HepG2 (cell line): Measurements from ENCODE around the gene CISH. TPM values are rescaled to one million over a fixed set of nuclear protein-coding genes. Genes with fewer than 3 reads are reported as not detected.

ENCODE experiments used
- ATAC-seq: fragments of 200-7000 bp; cut with Tn5 transposase; 3 replicates; pipeline ENCODE4 v1.9.1; 2020; ENCODE audit warnings: mild to moderate bottlenecking, moderate library complexity
- BruUV-seq: library from RNA; stranded (reverse); fragments of 400-500 nt; replicated peaks from 2 replicates; lab custom pipeline; 2021; lab: Mats Ljungman, UMichigan
- CTCF ChIA-PET: fragments of 300-600 bp; formaldehyde crosslinking; extraction: SDS; loops from one replicate; lab custom pipeline; 2021; ENCODE audit warnings: low total read pairs, inconsistent platforms, low intra/inter-chr PET ratio; lab: Yijun Ruan, JAX
- POLR2A ChIA-PET: fragments of 350-600 bp; sonication (Branson Sonifier 250); formaldehyde crosslinking; loops from one replicate; lab custom pipeline; 2020; ENCODE audit warnings: antibody characterized with exemption, inconsistent platforms; lab: Yijun Ruan, JAX
- DNase-seq: peaks from one replicate; pipeline ENCODE4 v3.0.0-alpha.2; 2015; ENCODE audit warnings: low spot score
- FAIRE-seq: peaks from 3 replicates; lab custom pipeline; 2011; peaks lifted over from hg19 to GRCh38; lab: Jason Lieb, UNC
- H2AFZ ChIP-seq: one replicate; pipeline ENCODE4 v1.6.1; 2011; ENCODE audit warnings: low read length, inconsistent platforms
- H3K27ac ChIP-seq: fragments of 300-600 bp; 3 replicates; pipeline ENCODE4 v1.8.0; 2011; ENCODE audit warnings: mixed run types, mild to moderate bottlenecking, mixed read lengths, low read length, inconsistent platforms; ENCODE audit not compliant: insufficient read depth; ENCODE audit errors: extremely low read length
- H3K27me3 ChIP-seq, 2 experiments: fragments of 200-600 bp in 1 of 2; 2 replicates in 1 of 2; 3 replicates in 1 of 2; pipeline versions ENCODE4 v1.6.0 to v1.8.0; 2011; ENCODE audit warnings: low read length in 2 of 2, mild to moderate bottlenecking in 2 of 2, moderate library complexity in 2 of 2, inconsistent platforms in 1 of 2; ENCODE audit not compliant: insufficient read depth in 2 of 2, control insufficient read depth in 1 of 2
- H3K36me3 ChIP-seq, 2 experiments: fragments of 200-600 bp in 1 of 2; replicated peaks in 1 of 2; 2 replicates in 1 of 2; 3 replicates in 1 of 2; pipeline versions ENCODE4 v1.5.1 to v1.8.0; 2011; ENCODE audit warnings: low read length in 2 of 2, inconsistent platforms in 1 of 2; ENCODE audit not compliant: insufficient read depth in 2 of 2, control insufficient read depth in 1 of 2
- H3K4me1 ChIP-seq: 2 replicates; pipeline ENCODE4 v1.5.1; 2012; ENCODE audit warnings: low read length, inconsistent platforms; ENCODE audit not compliant: insufficient read depth
- H3K4me2 ChIP-seq: 2 replicates; pipeline ENCODE4 v1.6.0; 2011; ENCODE audit warnings: low read depth, low read length, inconsistent platforms
- H3K4me3 ChIP-seq, 3 experiments: fragments of 200-600 bp in 1 of 3; sonication (generic), shearing (Covaris generic) in 1 of 3; replicated peaks in 1 of 3; 2 replicates each; pipeline ENCODE4 v1.5.1; 2011 to 2016; ENCODE audit warnings: low read length in 3 of 3, inconsistent platforms in 2 of 3, low read depth in 2 of 3, mild to moderate bottlenecking in 2 of 3, control low read depth in 1 of 3, mixed read lengths in 1 of 3; ENCODE audit not compliant: insufficient read depth in 1 of 3
- H3K79me2 ChIP-seq: one replicate; pipeline ENCODE4 v1.6.1; 2011; ENCODE audit warnings: low read length, inconsistent platforms; ENCODE audit not compliant: insufficient read depth
- H3K9ac ChIP-seq: 2 replicates; pipeline ENCODE4 v1.6.0; 2011; ENCODE audit warnings: mild to moderate bottlenecking, low read depth, low read length, inconsistent platforms; ENCODE audit not compliant: insufficient read depth
- H3K9me3 ChIP-seq: 2 replicates; pipeline ENCODE4 v1.5.1; 2012; ENCODE audit warnings: mild to moderate bottlenecking, low read length
- H4K20me1 ChIP-seq: 2 replicates; pipeline ENCODE4 v1.6.0; 2011; ENCODE audit warnings: inconsistent platforms, mild to moderate bottlenecking, low read length, moderate library complexity; ENCODE audit not compliant: insufficient read depth
- ATRX ChIP-seq: sonication (generic); formaldehyde crosslinking; IDR thresholded peaks from 2 replicates; pipeline ENCODE4 v1.4.0; 2020; ENCODE audit warnings: missing genetic modification reagents, borderline replicate concordance
- FOXK1 ChIP-seq: sonication (generic); formaldehyde crosslinking; IDR thresholded peaks from 2 replicates; pipeline ENCODE4 v1.4.0; 2020; ENCODE audit warnings: low read depth, missing genetic modification reagents, borderline replicate concordance
- SMAD1 ChIP-seq: sonication (generic); formaldehyde crosslinking; IDR thresholded peaks from 2 replicates; pipeline ENCODE4 v1.4.0; 2020; ENCODE audit warnings: missing genetic modification reagents, low read depth, mild to moderate bottlenecking, borderline replicate concordance
- SRSF9 ChIP-seq: fragments of 200-400 bp; formaldehyde crosslinking; IDR thresholded peaks from 2 replicates; pipeline ENCODE4 v1.6.1; 2018; ENCODE audit warnings: borderline replicate concordance, mild to moderate bottlenecking, low read depth, low read length; ENCODE audit not compliant: insufficient read depth, poor library complexity, severe bottlenecking
- TMF1 ChIP-seq: sonication (generic); formaldehyde crosslinking; IDR thresholded peaks from 2 replicates; pipeline ENCODE4 v1.8.1; 2022; ENCODE audit warnings: low read depth, missing genetic modification reagents
- ZMYM2 ChIP-seq: sonication (generic); formaldehyde crosslinking; IDR thresholded peaks from 2 replicates; pipeline ENCODE4 v1.8.0; 2022; ENCODE audit warnings: mild to moderate bottlenecking, missing genetic modification reagents
- ZNF207 ChIP-seq: fragments of 450-650 bp; IDR thresholded peaks from 2 replicates; pipeline ENCODE4 v1.6.1; 2016; ENCODE audit warnings: antibody characterized with exemption, borderline replicate concordance
- ZNF230 ChIP-seq: sonication (generic); formaldehyde crosslinking; IDR thresholded peaks from 2 replicates; pipeline ENCODE4 v1.4.0; 2020; ENCODE audit warnings: mild to moderate bottlenecking, missing genetic modification reagents
- WGBS: methylation state at CpG from one replicate; pipeline ENCODE4 v1.1.6; 2017; ENCODE audit warnings: low lambda C conversion rate; 5-methylcytosine and 5-hydroxymethylcytosine counted together
- in situ Hi-C: cut with HindIII; loops from 2 replicates; pipeline ENCODE4 v1.10.0; 2017; ENCODE audit warnings: low pct_unique_long_range_greater_than_20kb; ENCODE audit not compliant: extremely low pct_ligation_motif_present
- intact Hi-C: fragments of 100-400 bp; cut with micrococcal nuclease; formaldehyde crosslinking; loops from one replicate; pipeline ENCODE4 v1.10.0; 2022; ENCODE audit not compliant: unreplicated experiment
- polyA plus RNA-seq, 8 experiments: library from polyadenylated mRNA; depleted of rRNA in 3 of 8; stranded (reverse) in 7 of 8; unstranded in 1 of 8; fragments of >200 nt; fragmentation: Illumina TruSeq in 4 of 8; extraction: Trizol in 4 of 8; gene quantifications; 2 replicates each; pipeline versions ENCODE4 v1.2.1 to v1.2.3, GENCODE V29; 2011 to 2016; ENCODE audit warnings: low read depth in 4 of 8, missing spikeins in 1 of 8, mixed read lengths in 1 of 8; ENCODE audit not compliant: insufficient read depth in 1 of 8
- total RNA-seq, 5 experiments: library from RNA; depleted of rRNA; stranded (reverse); fragments of >200 nt; fragmentation: Illumina TruSeq; extraction: Trizol; gene quantifications; 2 replicates each; pipeline ENCODE4 v1.2.3, GENCODE V29; 2016; ENCODE audit warnings: low read depth in 1 of 5

The CISH gene
- total and polyA plus RNA-seq, 2 of the 13 experiments (the other 11 are each of a cell fraction or from before 2014, with no cell fraction given): 0.91 to 1.5 TPM

DNA sequence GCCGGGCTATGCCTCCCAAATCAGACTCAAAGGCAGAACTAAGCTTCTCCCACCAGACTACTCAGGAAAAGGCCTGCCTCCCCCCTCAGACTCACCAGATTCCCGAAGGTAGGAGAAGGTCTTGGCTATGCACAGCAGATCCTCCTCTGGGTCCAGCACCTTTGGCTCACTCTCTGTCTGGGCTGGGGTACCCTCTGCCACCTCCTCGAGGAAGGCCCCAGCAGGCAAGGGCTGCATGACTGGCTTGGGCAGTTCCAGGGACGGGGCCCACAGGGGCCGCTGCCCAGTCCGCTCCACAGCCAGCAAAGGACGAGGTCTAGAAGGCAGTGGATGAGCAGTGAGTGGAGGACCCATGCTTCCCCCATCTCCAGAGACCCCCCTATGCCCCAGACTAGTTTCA, 3.3 kb downstream of the CISH start:
- no TSS peak for BruUV-seq
- in situ Hi-C loops: no loop called here
- no peak overlapping the region for H3K4me2 ChIP-seq
- H3K4me1 ChIP-seq: peaks cover 58% of the 10 kb centered on the region
- intact Hi-C loops: no loop called here
- FAIRE-seq (no peak), DNase-seq (no peak), ATAC-seq (no peak)
- no peaks in the 10 kb centered on the region for H3K79me2 ChIP-seq
- TF ChIP-seq SRSF9 (no peak), ZNF207 (no peak), TMF1 (CRISPR knock-in tag) (no peak), FOXK1 (CRISPR knock-in tag) (no peak), ZNF230 (CRISPR knock-in tag) (no peak), ATRX (CRISPR knock-in tag) (no peak), ZMYM2 (CRISPR knock-in tag) (no peak), SMAD1 (CRISPR knock-in tag) (no peak)
- H3K36me3 ChIP-seq: peaks cover 0 to 5% of the 10 kb centered on the region in 2 experiments; a peak in 1 of 5 replicates
- H4K20me1 ChIP-seq: no peaks in the 10 kb centered on the region
- H2AFZ ChIP-seq: no peak overlapping the region
- H3K27ac ChIP-seq: no peak overlapping the region
- H3K9me3 ChIP-seq: no peaks in the 10 kb centered on the region
- H3K9ac ChIP-seq: no peak overlapping the region
- ChIA-PET CTCF (no interaction called here), POLR2A (interaction anchor here (1.0 to 1.4 kb wide), 2 partner anchors 17 to 24 kb away, joined by 3 read pairs; no protein-coding TSS in a partner anchor)
- WGBS: 91% methylated on average over 6 of the region's 7 CpGs
- no peak overlapping the region for H3K4me3 ChIP-seq
- 0 out of 5 replicates have a peak, but pooled peaks cover 0 to 10% of the 10 kb centered on the region in 2 experiments for H3K27me3 ChIP-seq
